ENCODE measurements around the gene C4orf50. TPM values are rescaled to one million over a fixed set of nuclear protein-coding genes. Genes with fewer than 3 reads are reported as not detected.

Gene C4orf50
- total and polyA plus RNA-seq, 7 donors, result under 0.01 to 0.83 (median 0.43) TPM; not detected in 1

DNA sequence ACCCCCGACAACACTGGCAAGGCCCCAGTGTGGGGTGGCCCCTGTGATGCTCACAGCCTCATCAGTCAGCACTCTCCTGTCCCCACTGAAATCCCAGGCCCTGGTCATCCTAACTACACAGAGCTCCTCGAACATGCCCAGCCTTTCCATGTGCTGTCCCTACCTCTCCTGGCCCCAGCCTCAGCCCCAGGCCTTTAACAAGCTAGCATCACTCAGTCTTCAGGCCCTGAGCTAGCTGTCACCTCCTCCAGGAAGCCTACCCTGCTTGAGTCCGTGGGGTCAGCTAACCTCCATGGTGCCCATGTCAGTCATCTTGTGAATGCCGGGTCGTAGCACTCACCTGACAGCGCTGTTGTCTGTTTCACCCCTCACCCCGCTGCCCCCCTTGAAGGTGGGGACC, 25.6 kb upstream of the C4orf50 start:
- Histone ChIP-seq H3K27ac (no peak overlapping the region), H3K27me3 (peaks cover 0 to 18% (median 12%) of the 10 kb centered on the region in 3 donors), H3K4me3 (no peak overlapping the region), H3K4me1 (no peaks in the 10 kb centered on the region), H3K9me3 (no peaks in the 10 kb centered on the region), H3K36me3 (no peaks in the 10 kb centered on the region)
- intact Hi-C loops (cut with DNase I), result no loop called here
- DNase-seq, result no peak
- TF ChIP-seq EP300 (IDR thresholded peaks at IDR 0.05) (no peak), POLR2A (IDR thresholded peaks at IDR 0.05) (no peak), CTCF (IDR thresholded peaks at IDR 0.05) (no peak), POLR2AphosphoS5 (IDR thresholded peaks at IDR 0.05) (no peak)
- WGBS, 2 donors, result 75 to 81% methylated on average over 7 of the region's 7 CpGs

GRCh38 chr4:6043188-6043587, 25.0 kb upstream of the C4orf50 start:
- H3K36me3 ChIP-seq, result no peaks in the 10 kb centered on the region
- peaks cover 0 to 18% (median 12%) of the 10 kb centered on the region in 3 donors for H3K27me3 ChIP-seq
- no peaks in the 10 kb centered on the region for H3K4me1 ChIP-seq
- DNase-seq, result no peak
- H3K9me3 ChIP-seq, result no peaks in the 10 kb centered on the region
- no peak overlapping the region for H3K4me3 ChIP-seq
- WGBS, 2 donors, result 71 to 80% methylated on average over 13 of the region's 13 CpGs
- no peak for TF ChIP-seq POLR2A (IDR thresholded peaks at IDR 0.05)
- intact Hi-C loops (cut with DNase I), result no loop called here
- no peak overlapping the region for H3K27ac ChIP-seq

GRCh38 chr4:6042293-6043063, 24.2 kb upstream of the C4orf50 start:
- intact Hi-C loops (cut with DNase I), result no loop called here
- Histone ChIP-seq H3K9me3 (no peaks in the 10 kb centered on the region), H3K27ac (no peak overlapping the region), H3K27me3 (peaks cover 0 to 18% (median 12%) of the 10 kb centered on the region in 3 donors), H3K4me1 (no peaks in the 10 kb centered on the region), H3K36me3 (no peaks in the 10 kb centered on the region), H3K4me3 (no peak overlapping the region)
- TF ChIP-seq EP300 (IDR thresholded peaks at IDR 0.05), result no peak
- WGBS, 2 donors, result 80% methylated on average over 21 of the region's 21 CpGs
- DNase-seq, result no peak

DNA sequence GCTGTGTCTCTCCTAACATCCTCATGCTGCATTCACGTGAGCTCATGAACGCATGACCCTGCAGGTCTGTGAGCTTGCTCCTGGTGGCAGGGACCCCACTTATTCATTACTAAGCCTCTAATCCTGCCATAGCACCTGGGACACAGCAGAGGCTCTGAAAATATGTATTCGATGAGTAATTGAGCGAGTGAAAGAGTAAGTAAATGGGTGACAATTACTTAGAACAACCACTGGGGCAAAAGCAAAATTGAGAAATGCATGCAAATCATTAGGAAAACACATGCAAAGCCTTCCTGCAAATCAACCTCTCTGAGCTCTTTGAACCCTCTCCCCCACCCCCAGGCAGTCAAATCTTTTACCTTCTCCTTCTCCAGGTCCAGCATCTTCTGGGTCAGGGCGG, 23.6 kb upstream of the C4orf50 start:
- 76 to 83% methylated on average over 5 of the region's 5 CpGs for WGBS, 2 donors
- TF ChIP-seq POLR2A (IDR thresholded peaks at IDR 0.05) (no peak), POLR2AphosphoS5 (IDR thresholded peaks at IDR 0.05) (no peak), EP300 (IDR thresholded peaks at IDR 0.05) (no peak), CTCF (IDR thresholded peaks at IDR 0.05) (no peak)
- Histone ChIP-seq H3K36me3 (no peaks in the 10 kb centered on the region), H3K27ac (no peak overlapping the region), H3K4me1 (no peaks in the 10 kb centered on the region), H3K27me3 (peaks cover 0 to 18% (median 12%) of the 10 kb centered on the region in 3 donors), H3K4me3 (no peak overlapping the region), H3K9me3 (no peaks in the 10 kb centered on the region)
- intact Hi-C loops (cut with DNase I), result no loop called here
- no peak for DNase-seq

GRCh38 chr4:6038711-6039110, 20.5 kb upstream of the C4orf50 start:
- Histone ChIP-seq H3K36me3 (no peaks in the 10 kb centered on the region), H3K27me3 (peaks cover 0 to 1% (median under 1%) of the 10 kb centered on the region in 3 donors), H3K9me3 (no peaks in the 10 kb centered on the region), H3K27ac (no peak overlapping the region), H3K4me1 (no peaks in the 10 kb centered on the region), H3K4me3 (no peak overlapping the region)
- 81 to 90% methylated on average over 8 of the region's 8 CpGs for WGBS, 2 donors
- DNase-seq, result no peak
- no peak for TF ChIP-seq CTCF (IDR thresholded peaks at IDR 0.05)
- TF ChIP-seq EP300 (IDR thresholded peaks at IDR 0.05), result no peak
- no peak for TF ChIP-seq POLR2A (IDR thresholded peaks at IDR 0.05)
- intact Hi-C loops (cut with DNase I), result no loop called here

DNA sequence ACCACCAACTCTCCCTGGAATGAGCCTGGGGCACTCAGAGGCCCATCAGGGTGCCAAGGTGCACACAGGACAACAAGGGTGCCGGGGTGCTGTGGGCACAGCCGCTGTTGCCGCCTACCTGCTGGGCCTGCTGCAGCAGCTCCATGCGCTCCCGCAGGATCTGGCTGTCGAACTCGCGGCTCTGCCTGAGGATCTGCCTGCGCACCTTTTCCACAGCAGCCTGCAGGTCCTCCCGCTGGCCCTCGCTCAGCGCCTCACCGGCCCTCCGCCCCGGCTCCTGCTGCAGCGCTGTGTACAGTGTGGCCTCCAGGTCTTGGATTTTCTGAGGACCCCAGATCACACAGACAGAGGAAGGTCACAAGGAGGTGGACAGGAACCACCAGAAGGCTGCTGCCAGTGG, 17.6 kb upstream of the C4orf50 start:
- Histone ChIP-seq H3K27me3 (no peaks in the 10 kb centered on the region), H3K4me3 (no peak overlapping the region), H3K27ac (no peak overlapping the region), H3K4me1 (peaks cover 0 to 3% (median 0%) of the 10 kb centered on the region in 4 donors), H3K36me3 (no peaks in the 10 kb centered on the region), H3K9me3 (no peaks in the 10 kb centered on the region)
- no peak for DNase-seq
- no peak for TF ChIP-seq POLR2A (IDR thresholded peaks at IDR 0.05)
- TF ChIP-seq POLR2AphosphoS5 (IDR thresholded peaks at IDR 0.05), result no peak
- no peak for TF ChIP-seq EP300 (IDR thresholded peaks at IDR 0.05)
- TF ChIP-seq CTCF (IDR thresholded peaks at IDR 0.05), result no peak
- intact Hi-C loops (cut with DNase I), result no loop called here
- WGBS, 2 donors, result 94 to 95% methylated on average over 16 of the region's 16 CpGs

Data from sigmoid colon (tissue), 7 donors.